GM19043 (cell line): ENCODE results near the gene EMX1.

Experiments
- ATAC-seq: cut with Tn5 transposase; IDR thresholded peaks from one replicate; pipeline ENCODE4 v1.9.1; 2021; ENCODE audit warnings: low read depth; ENCODE audit not compliant: unreplicated experiment

EMX1 gene

GRCh38 chr2:72917138-72917876, at the start of gene EMX1:
EMX1 (plus strand) TSS chr2:72917519; CDS start chr2:72917853, 334 bp downstream.
- peak; percentile 38 for ATAC-seq

- no peak for ATAC-seq
These were observed 46.3 kb upstream of the EMX1 start for GRCh38 chr2:72871060-72871459.

GRCh38 chr2:72871880-72872279, 45.4 kb upstream of the EMX1 start:
- ATAC-seq: no peak

- no peak for ATAC-seq
These were observed 33.9 kb upstream of the EMX1 start for GRCh38 chr2:72883356-72883962.

- no peak for ATAC-seq
These were observed 30.8 kb upstream of the EMX1 start for GRCh38 chr2:72886505-72887031.

- peak; percentile 87 for ATAC-seq
These were observed 30.1 kb upstream of the EMX1 start, which contains the start of gene SPR for GRCh38 chr2:72887032-72887739. SPR (plus strand) TSS chr2:72887408; CDS start chr2:72887433, 25 bp downstream.

GRCh38 chr2:72887740-72888437, 29.4 kb upstream of the EMX1 start:
- peak; percentile 31 for ATAC-seq

- ATAC-seq: no peak
These were observed 28.7 kb upstream of the EMX1 start for GRCh38 chr2:72888438-72889202.

GRCh38 chr2:72889991-72890390, 27.3 kb upstream of the EMX1 start:
- no peak for ATAC-seq

- no peak for ATAC-seq
These were observed 26.1 kb upstream of the EMX1 start for GRCh38 chr2:72891091-72891818.

GRCh38 chr2:72892506-72893173, 24.7 kb upstream of the EMX1 start:
- peak; percentile 56 for ATAC-seq

GRCh38 chr2:72893594-72894319, 23.6 kb upstream of the EMX1 start:
- peak; percentile 75 for ATAC-seq

- ATAC-seq: no peak
These were observed 22.8 kb upstream of the EMX1 start for GRCh38 chr2:72894514-72894913.

- ATAC-seq: no peak
These were observed 22.2 kb upstream of the EMX1 start for GRCh38 chr2:72895154-72895553.

GRCh38 chr2:72895759-72896281, 21.5 kb upstream of the EMX1 start:
- ATAC-seq: no peak

- no peak for ATAC-seq
These were observed 20.9 kb upstream of the EMX1 start for GRCh38 chr2:72896446-72896845.

GRCh38 chr2:72897785-72898584, 19.3 kb upstream of the EMX1 start:
- no peak for ATAC-seq
